Suprapubic skin (tissue), 4 donors: Measurements from ENCODE around the gene BUD23.
"Not testable (repeated sequence)": the region's sequence is repeated elsewhere in the genome, so short reads cannot be mapped to it uniquely, and the experiment has no call there.

Experiments used
- CTCF ChIP-seq, 2 donors: fragments of 200-600 bp in 1 of 2; fragments of 450-650 bp in 1 of 2; sonication (generic) in 1 of 2; IDR thresholded peaks; one replicate each; pipeline ENCODE4 v1.5.1; 2016 to 2019; ENCODE audit warnings: antibody characterized with exemption in 2 of 2, mild to moderate bottlenecking in 1 of 2, moderate library complexity in 1 of 2
- POLR2A ChIP-seq, 2 donors: fragments of 450-650 bp; IDR thresholded peaks; one replicate each; pipeline ENCODE4 v1.6.1; 2017; ENCODE audit warnings: antibody characterized with exemption in 2 of 2, mild to moderate bottlenecking in 2 of 2, moderate library complexity in 2 of 2
- POLR2AphosphoS5 ChIP-seq, 3 donors: sonication (generic); formaldehyde crosslinking; IDR thresholded peaks; one replicate each; pipeline ENCODE4 v1.6.1; 2017; ENCODE audit warnings: antibody characterized with exemption in 3 of 3

GRCh38 chr7:73722182-73722581 is 38.8 kb downstream of the BUD23 start:
- not testable (repeated sequence) for TF ChIP-seq CTCF, POLR2AphosphoS5, POLR2A (IDR thresholded peaks at IDR 0.05)
